HepG2 (cell line): ENCODE measurements around the gene CCDC142. TPM values are rescaled to one million over a fixed set of nuclear protein-coding genes. Genes with fewer than 3 reads are reported as not detected.
A peak's percentile ranks its signal among the peaks of the same experiment; 100 is the strongest.

ENCODE experiments used
- CENPT ChIP-seq: sonication (generic); formaldehyde crosslinking; IDR thresholded peaks from 2 replicates; pipeline ENCODE4 v1.8.0; 2022; ENCODE audit warnings: low read depth, mild to moderate bottlenecking, moderate library complexity, missing genetic modification reagents
- FOXA3 ChIP-seq: IDR thresholded peaks from 2 replicates; pipeline ENCODE4 v1.6.1; 2016; ENCODE audit warnings: missing genetic modification reagents, missing compliant biosample characterization
- HNF4G ChIP-seq, 2 experiments: sonication (generic) in 1 of 2; formaldehyde crosslinking in 1 of 2; IDR thresholded peaks; 2 replicates each; pipeline versions ENCODE4 v1.4.0 to v1.6.1; 2011 to 2020; ENCODE audit warnings: borderline replicate concordance in 2 of 2, low read depth in 2 of 2, mild to moderate bottlenecking in 2 of 2, low read length in 1 of 2, missing genetic modification reagents in 1 of 2, moderate library complexity in 1 of 2
- KLF15 ChIP-seq: sonication (generic); formaldehyde crosslinking; IDR thresholded peaks from 2 replicates; pipeline ENCODE4 v1.8.1; 2023; ENCODE audit warnings: borderline replicate concordance, mild to moderate bottlenecking, inconsistent platforms, missing genetic modification reagents, mixed read lengths
- TCF12 ChIP-seq, 2 experiments: fragments of 450-650 bp in 1 of 2; sonication (generic) in 1 of 2; formaldehyde crosslinking in 1 of 2; IDR thresholded peaks; 2 replicates each; pipeline versions ENCODE4 v1.6.1 to v1.8.0; 2017 to 2022; ENCODE audit warnings: antibody characterized with exemption in 1 of 2, mild to moderate bottlenecking in 1 of 2, missing genetic modification reagents in 1 of 2, moderate library complexity in 1 of 2
- ZBED4 ChIP-seq: sonication (generic); formaldehyde crosslinking; IDR thresholded peaks from 2 replicates; pipeline ENCODE4 v1.4.0; 2020; ENCODE audit warnings: missing genetic modification reagents, borderline replicate concordance
- ZNF30 ChIP-seq: sonication (generic); formaldehyde crosslinking; IDR thresholded peaks from 2 replicates; pipeline ENCODE4 v1.5.0; 2020; ENCODE audit warnings: mild to moderate bottlenecking, missing genetic modification reagents
- ZNF777 ChIP-seq: sonication (generic); formaldehyde crosslinking; IDR thresholded peaks from 2 replicates; pipeline ENCODE4 v1.4.0; 2020; ENCODE audit warnings: missing genetic modification reagents
- polyA plus RNA-seq, 8 experiments: library from polyadenylated mRNA; depleted of rRNA in 3 of 8; stranded (reverse) in 7 of 8; unstranded in 1 of 8; fragments of >200 nt; fragmentation: Illumina TruSeq in 4 of 8; extraction: Trizol in 4 of 8; gene quantifications; 2 replicates each; pipeline versions ENCODE4 v1.2.1 to v1.2.3, GENCODE V29; 2011 to 2016; ENCODE audit warnings: low read depth in 4 of 8, missing spikeins in 1 of 8, mixed read lengths in 1 of 8; ENCODE audit not compliant: insufficient read depth in 1 of 8
- total RNA-seq, 5 experiments: library from RNA; depleted of rRNA; stranded (reverse); fragments of >200 nt; fragmentation: Illumina TruSeq; extraction: Trizol; gene quantifications; 2 replicates each; pipeline ENCODE4 v1.2.3, GENCODE V29; 2016; ENCODE audit warnings: low read depth in 1 of 5

The CCDC142 gene
- total and polyA plus RNA-seq, 2 of the 13 experiments (the other 11 are each of a cell fraction or from before 2014, with no cell fraction given): 14.7 to 30.4 TPM

GRCh38 chr2:74496997-74497776 lies 14.4 kb upstream of the CCDC142 start (continued):
- TF ChIP-seq ZNF30 (CRISPR knock-in tag): no peak
- 0 out of 2 replicates have a peak, but pooled peaks have one; percentile 38 for TF ChIP-seq KLF15
- peak; percentile 66; the same call in 1 of the 2 replicates for TF ChIP-seq HNF4G (IDR thresholded peaks at IDR 0.05; ENCODE audit: borderline replicate concordance, low read depth, low read length)
- TF ChIP-seq HNF4G (CRISPR knock-in tag; IDR thresholded peaks at IDR 0.05; ENCODE audit: borderline replicate concordance, low read depth): 0 out of 2 replicates have a peak, but pooled peaks have one; percentile 50
- no peak for TF ChIP-seq TCF12 (IDR thresholded peaks at IDR 0.05)
- peak; percentile 22; the same call in 1 of the 2 replicates for TF ChIP-seq TCF12 (CRISPR knock-in tag; IDR thresholded peaks at IDR 0.05)
- TF ChIP-seq FOXA3: peak; percentile 20; the same call in 1 of the 2 replicates
- 0 out of 2 replicates have a peak, but pooled peaks have one; percentile 34 for TF ChIP-seq CENPT (CRISPR knock-in tag)
- 0 out of 2 replicates have a peak, but pooled peaks have one; percentile 3 for TF ChIP-seq ZNF777 (CRISPR knock-in tag)
- peak; percentile 67 for TF ChIP-seq ZBED4 (CRISPR knock-in tag)
- TF ChIP-seq, all 625 proteins: peak for 152
